Measurements from ENCODE around the gene ATG9A. TPM values are rescaled to one million over a fixed set of nuclear protein-coding genes. Genes with fewer than 3 reads are reported as not detected.

The ATG9A gene
- total RNA-seq, 4 donors from 2014 or later: 37.8 to 55.1 (median 45.2) TPM

DNA sequence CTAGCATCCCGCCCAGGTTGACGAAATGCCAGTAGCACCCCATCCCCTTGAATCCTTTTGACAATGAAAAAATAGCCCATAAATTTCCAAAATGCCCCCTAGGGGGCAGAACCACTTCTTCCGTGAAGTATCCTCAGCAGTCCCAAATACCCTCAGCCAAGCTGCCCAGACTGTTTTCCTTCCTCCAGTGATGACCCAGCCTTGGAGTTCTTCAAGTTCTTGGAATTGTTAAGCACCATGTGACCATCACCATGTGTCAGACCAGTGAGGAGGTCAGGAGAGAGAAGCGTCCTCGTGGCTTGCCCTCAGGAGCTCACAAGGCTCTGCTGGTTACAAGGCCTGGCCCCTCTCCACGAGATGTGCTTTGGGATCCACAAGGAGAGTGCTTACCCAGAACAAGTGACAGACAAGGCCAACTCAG, 58.2 kb downstream of the ATG9A start:
- H3K27ac ChIP-seq: peak overlapping the region; percentile 50 to 73 (median 64)
- no peak for TF ChIP-seq POLR2A (IDR thresholded peaks at IDR 0.05)
- TF ChIP-seq, protein P1, sequence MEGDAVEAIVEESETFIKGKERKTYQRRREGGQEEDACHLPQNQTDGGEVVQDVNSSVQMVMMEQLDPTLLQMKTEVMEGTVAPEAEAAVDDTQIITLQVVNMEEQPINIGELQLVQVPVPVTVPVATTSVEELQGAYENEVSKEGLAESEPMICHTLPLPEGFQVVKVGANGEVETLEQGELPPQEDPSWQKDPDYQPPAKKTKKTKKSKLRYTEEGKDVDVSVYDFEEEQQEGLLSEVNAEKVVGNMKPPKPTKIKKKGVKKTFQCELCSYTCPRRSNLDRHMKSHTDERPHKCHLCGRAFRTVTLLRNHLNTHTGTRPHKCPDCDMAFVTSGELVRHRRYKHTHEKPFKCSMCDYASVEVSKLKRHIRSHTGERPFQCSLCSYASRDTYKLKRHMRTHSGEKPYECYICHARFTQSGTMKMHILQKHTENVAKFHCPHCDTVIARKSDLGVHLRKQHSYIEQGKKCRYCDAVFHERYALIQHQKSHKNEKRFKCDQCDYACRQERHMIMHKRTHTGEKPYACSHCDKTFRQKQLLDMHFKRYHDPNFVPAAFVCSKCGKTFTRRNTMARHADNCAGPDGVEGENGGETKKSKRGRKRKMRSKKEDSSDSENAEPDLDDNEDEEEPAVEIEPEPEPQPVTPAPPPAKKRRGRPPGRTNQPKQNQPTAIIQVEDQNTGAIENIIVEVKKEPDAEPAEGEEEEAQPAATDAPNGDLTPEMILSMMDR (IDR thresholded peaks at IDR 0.05): peak; percentile 50 to 77 (median 70)
- H3K36me3 ChIP-seq: peaks cover 6 to 43% (median 26%) of the 10 kb centered on the region in 3 donors
- H3K4me1 ChIP-seq: peaks cover 0 to 44% (median 28%) of the 10 kb centered on the region in 3 donors
- H3K9me3 ChIP-seq: no peaks in the 10 kb centered on the region
- H3K4me3 ChIP-seq: no peak overlapping the region
- no peak for DNase-seq
- H3K27me3 ChIP-seq: no peaks in the 10 kb centered on the region
- 14 to 29% methylated on average over 3 to 5 of the region's 6 CpGs for WGBS, 2 donors
- intact Hi-C loops (cut with DNase I): no loop called here

DNA sequence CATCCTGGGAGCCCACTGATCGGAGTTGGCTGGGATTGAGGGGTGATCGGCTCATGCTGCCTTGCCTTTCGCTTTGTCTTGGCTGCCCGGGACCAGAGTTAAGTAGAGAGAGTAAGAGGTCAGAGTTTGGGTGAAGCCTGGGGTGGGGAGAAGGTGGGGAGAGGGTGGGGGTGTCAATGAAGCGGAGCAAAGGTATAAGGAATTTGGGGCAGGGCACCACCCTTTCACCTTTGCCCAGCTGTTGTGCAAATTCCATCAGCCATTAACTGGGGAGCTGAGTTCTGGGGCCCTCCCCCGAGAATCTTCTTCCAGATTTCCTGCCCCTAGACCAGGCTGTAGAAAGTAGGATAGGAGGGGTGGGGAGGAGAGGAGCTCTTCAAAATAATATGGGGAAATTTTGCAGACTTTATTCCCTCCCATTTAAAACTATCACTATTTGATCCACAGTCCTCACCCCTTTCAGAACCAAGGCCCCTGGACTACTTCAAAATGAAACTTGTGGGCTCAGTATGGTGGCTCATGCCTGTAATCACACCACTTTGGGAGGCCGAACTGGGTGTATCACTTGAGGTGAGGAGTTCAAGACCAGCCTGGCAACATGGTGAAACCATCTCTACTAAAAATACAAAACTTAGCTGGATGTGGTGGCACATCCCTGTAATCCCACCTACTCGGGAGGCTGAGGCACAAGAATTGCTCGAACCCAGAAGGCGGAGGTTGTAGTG, 59.3 kb downstream of the ATG9A start, which contains the start of gene SLC23A3:
SLC23A3 (minus strand) TSS at position 100 of the 725 bp plus-strand sequence; CDS start at position 55, 45 bp downstream.
- no peak within 1 kb of the TSS for H3K4me3 ChIP-seq
- no peak for DNase-seq
- intact Hi-C loops (cut with DNase I): loop anchor here (10.0 kb wide), 1 partner anchor 45 kb away; the partner anchor contains the start of gene ABCB6
- H3K4me1 ChIP-seq: peaks cover 0 to 32% (median 18%) of the 10 kb centered on the region in 3 donors
- H3K27ac ChIP-seq: peak within 1 kb of the TSS in 2 of 4 donors; percentile 23 to 71
- H3K36me3 ChIP-seq: peaks cover 6 to 38% (median 26%) of the 10 kb centered on the region in 3 donors
- TF ChIP-seq POLR2A (IDR thresholded peaks at IDR 0.05): no peak
- TF ChIP-seq, protein P1 (IDR thresholded peaks at IDR 0.05): no peak
- no peaks in the 10 kb centered on the region for H3K27me3 ChIP-seq
- H3K9me3 ChIP-seq: no peaks in the 10 kb centered on the region
- WGBS, 2 donors: 75 to 87% methylated on average over 9 to 10 of the region's 10 CpGs

Other genes with a start within 250 kb of the ATG9A start
- gene FEV, start 244.5 kb downstream of the ATG9A start, total RNA-seq: 1 to 10 TPM in 1 of 4 donors, not detected in 3; 2.1 TPM
- gene CRYBA2, start 236.2 kb downstream of the ATG9A start, total RNA-seq: not detected
- gene CFAP65, start 188.1 kb downstream of the ATG9A start, total RNA-seq: under 1 TPM in 1 of 4 donors, not detected in 3; 0.19 TPM
- under 1 TPM in 1 of 4 donors, not detected in 3; 0.38 TPM for gene IHH, start 168.7 kb downstream of the ATG9A start, total RNA-seq
- gene NHEJ1, start 68.8 kb downstream of the ATG9A start, total RNA-seq: 10 to 100 TPM in 2 of 4 donors, 1 to 10 TPM in 2; 6.3 to 14.3 (median 9.7) TPM
- 1 to 10 TPM in 2 of 4 donors, under 1 TPM in 2; 0.82 to 1.7 (median 1.3) TPM for gene SLC23A3, start 59.6 kb downstream of the ATG9A start, total RNA-seq
- 10 to 100 TPM; 35.3 to 49.8 (median 42.0) TPM for gene CNPPD1, start 52.7 kb downstream of the ATG9A start, total RNA-seq
- gene RETREG2, start 51.4 kb downstream of the ATG9A start, total RNA-seq: 10 to 100 TPM; 31.0 to 58.7 (median 41.8) TPM
- 10 to 100 TPM; 34.6 to 49.9 (median 43.6) TPM for gene ZFAND2B, start 22.9 kb downstream of the ATG9A start, total RNA-seq
- 10 to 100 TPM; 22.1 to 45.3 (median 31.6) TPM for gene ABCB6, start 10.7 kb downstream of the ATG9A start, total RNA-seq
- gene ANKZF1, start 170 bp upstream of the ATG9A start, total RNA-seq: 10 to 100 TPM; 10.2 to 54.9 (median 27.6) TPM
- gene GLB1L, start 15.8 kb upstream of the ATG9A start, total RNA-seq: 1 to 10 TPM; 1.2 to 2.3 (median 1.7) TPM
- gene STK16, start 15.8 kb upstream of the ATG9A start, total RNA-seq: 10 to 100 TPM in 3 of 4 donors, 1 to 10 TPM in 1; 8.6 to 27.4 (median 19.3) TPM
- not detected for gene TUBA4B, start 23.6 kb upstream of the ATG9A start, total RNA-seq
- 100 to 1,000 TPM; 104 to 258 (median 169) TPM for gene TUBA4A, start 24.3 kb upstream of the ATG9A start, total RNA-seq
- 10 to 100 TPM; 30.3 to 72.6 (median 35.1) TPM for gene DNAJB2, start 49.7 kb upstream of the ATG9A start, total RNA-seq
- not detected for gene PTPRN, start 79.8 kb upstream of the ATG9A start, total RNA-seq
- not detected for gene RESP18, start 103.1 kb upstream of the ATG9A start, total RNA-seq
- 10 to 100 TPM; 36.7 to 82.4 (median 39.5) TPM for gene DNPEP, start 158.3 kb upstream of the ATG9A start, total RNA-seq
- 1,000 to 10,000 TPM in 1 of 4 donors, 100 to 1,000 TPM in 3; 120 to 2,698 (median 303) TPM for gene DES, start 188.7 kb upstream of the ATG9A start, total RNA-seq
- gene SPEG, start 205.2 kb upstream of the ATG9A start, total RNA-seq: 10 to 100 TPM in 1 of 4 donors, 1 to 10 TPM in 3; 3.8 to 29.0 (median 5.0) TPM